ENCODE measurements around the gene PTPRN2. TPM values are rescaled to one million over a fixed set of nuclear protein-coding genes. Genes with fewer than 3 reads are reported as not detected.

The PTPRN2 gene
- total RNA-seq, 1 experiment from 2014 or later: 1.2 TPM

DNA sequence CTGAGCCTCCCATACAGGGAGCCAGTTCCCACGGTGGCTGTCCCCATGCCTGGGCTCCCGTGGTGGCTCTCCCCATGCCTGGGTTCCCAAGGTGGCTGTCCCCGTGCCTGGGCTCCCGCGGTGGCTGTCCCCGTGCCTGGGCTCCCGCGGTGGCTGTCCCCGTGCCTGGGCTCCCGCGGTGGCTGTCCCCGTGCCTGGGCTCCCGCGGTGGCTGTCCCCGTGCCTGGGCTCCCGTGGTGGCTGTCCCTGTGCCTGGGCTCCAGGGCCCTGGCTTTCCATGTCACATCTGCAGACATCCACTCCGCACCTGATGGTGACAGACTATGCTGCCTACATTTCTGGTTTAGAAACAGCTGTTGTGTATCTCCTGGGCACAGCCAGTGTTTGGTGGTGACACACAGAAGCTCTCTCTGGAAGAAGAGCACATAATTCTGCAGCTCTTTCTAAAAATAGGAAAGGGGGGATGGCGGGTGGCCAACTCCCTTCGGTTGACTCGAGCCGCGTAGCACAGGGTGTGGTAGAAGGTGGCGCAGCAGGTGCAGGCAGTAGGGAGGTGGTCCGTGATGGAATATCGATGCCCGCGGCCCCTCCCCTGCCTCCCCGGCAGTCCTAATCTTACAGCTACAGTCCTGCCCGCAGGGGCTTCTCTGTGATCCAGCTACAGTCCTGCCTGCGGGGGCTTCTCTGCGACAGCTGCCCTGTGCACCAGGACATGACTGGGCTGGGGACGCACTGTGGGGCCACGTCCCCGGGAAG is 999.6 kb downstream of the PTPRN2 start:
- Histone ChIP-seq H3K36me3 (no peaks in the 10 kb centered on the region), H3K4me3 (no peak overlapping the region), H3K27me3 (replicated peaks) (no peaks in the 10 kb centered on the region), H3K9me3 (replicated peaks) (no peaks in the 10 kb centered on the region), H3K4me1 (replicated peaks) (no peaks in the 10 kb centered on the region), H3K27ac (no peak overlapping the region)
- DNase-seq (ENCODE audit: low read depth in 1 of 2, low spot score in 2 of 2): no peak

DNA sequence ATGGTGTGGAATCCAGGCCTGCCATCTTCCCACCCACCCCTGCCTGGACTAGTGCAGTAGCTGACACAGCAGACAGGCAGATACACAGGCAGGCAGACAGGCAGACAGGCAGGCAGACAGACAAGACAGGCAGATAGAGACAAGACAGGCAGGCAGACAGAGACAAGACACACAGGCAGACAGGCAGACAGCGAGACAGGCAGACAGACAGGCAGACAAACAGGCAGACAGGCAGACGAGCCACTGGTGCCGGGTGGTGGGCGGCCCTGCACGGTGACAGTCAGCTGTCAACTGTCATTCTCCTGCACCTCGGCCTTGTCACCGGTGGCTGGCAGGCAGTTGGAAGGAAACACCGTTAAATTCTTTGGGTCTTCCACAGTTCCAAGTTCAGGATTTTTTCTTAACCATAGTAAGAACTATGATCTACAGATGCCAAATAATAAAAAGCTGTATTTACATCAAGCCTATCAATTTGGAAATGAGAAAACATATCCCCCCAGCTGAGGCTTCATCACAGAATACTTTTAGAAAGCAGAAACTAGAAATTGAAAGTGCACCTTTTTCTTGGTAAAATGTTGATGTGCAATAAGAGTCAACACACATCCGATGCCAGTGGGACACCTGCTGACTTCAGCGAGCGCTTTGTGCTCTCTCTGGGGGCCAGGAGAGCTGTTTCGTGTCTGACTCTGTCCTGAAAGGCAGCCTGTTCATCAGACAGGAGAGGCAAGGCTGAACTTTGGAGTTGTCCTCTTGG is 1000.4 kb downstream of the PTPRN2 start:
- no peaks in the 10 kb centered on the region for H3K27me3 ChIP-seq (replicated peaks)
- no peak overlapping the region for H3K27ac ChIP-seq
- H3K36me3 ChIP-seq: no peaks in the 10 kb centered on the region
- H3K4me1 ChIP-seq (replicated peaks): no peaks in the 10 kb centered on the region
- DNase-seq (ENCODE audit: low read depth in 1 of 2, low spot score in 2 of 2): no peak
- H3K4me3 ChIP-seq: no peak overlapping the region
- no peaks in the 10 kb centered on the region for H3K9me3 ChIP-seq (replicated peaks)

DNA sequence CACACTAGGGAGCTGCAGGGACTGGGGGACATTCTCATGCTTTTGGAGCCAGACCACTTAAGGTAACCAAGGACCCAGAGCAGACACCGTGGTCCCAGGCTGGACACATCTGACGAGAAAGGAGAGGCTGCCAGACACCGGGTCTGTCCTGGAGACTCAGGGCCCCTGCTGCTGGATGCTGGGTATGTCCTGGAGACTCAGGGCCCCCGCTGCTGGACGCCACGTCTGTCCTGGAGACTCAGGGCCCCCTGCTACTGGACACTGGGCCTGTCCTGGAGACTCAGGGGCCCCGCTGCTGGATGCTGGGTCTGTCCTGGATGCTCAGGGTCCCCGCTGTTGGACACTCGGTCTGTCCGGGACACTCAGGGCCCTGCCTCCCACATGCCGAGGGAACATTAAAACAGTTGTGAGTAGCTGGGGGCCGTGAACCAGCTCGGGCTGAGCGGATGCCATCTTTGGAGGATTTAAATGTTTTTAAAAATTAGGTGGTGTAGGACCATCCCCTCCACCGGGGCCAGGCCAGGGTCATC is 1001.1 kb downstream of the PTPRN2 start:
- H3K36me3 ChIP-seq: no peaks in the 10 kb centered on the region

DNA sequence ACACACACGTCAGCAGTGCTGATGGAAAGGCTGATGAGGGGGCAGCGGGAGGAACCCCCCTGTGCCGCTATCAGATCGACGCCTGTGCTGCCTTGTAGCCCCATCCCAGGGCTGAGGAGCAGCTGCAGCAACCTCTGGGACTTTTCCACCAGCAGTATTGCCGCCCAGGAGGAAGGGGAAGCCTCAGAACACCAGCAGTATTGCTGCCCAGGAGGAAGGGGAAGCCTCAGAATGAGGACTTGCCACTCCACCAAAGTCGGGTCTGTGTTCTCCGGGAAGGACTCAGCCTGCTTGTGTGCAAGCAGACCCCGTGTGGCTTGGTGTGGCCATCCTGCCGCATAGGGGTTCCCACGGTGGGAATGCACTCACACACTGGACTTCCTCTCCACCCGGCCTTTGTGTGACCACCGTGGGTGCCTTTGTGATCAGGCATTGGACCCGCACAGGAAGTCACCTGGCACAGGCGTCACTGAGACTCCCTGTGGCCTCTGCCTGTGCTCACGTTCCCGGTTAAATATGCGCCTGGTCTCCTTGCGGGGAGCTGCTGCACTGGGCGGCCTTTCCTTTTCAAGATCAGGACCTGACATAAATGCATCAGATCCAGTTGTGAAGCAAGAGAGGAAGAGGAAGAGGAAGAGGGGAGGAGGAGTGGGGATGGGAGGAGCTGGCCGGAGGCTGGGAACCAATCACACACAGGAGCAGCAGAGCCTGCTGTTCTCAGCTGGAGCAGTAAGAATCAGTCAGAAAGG is 1002.3 kb downstream of the PTPRN2 start:
- Histone ChIP-seq H3K9me3 (replicated peaks) (no peaks in the 10 kb centered on the region), H3K4me3 (no peak overlapping the region), H3K36me3 (no peaks in the 10 kb centered on the region), H3K4me1 (replicated peaks) (no peaks in the 10 kb centered on the region), H3K27ac (no peak overlapping the region), H3K27me3 (replicated peaks) (no peaks in the 10 kb centered on the region)
- no peak for DNase-seq (ENCODE audit: low read depth in 1 of 2, low spot score in 2 of 2)

More for the DNA sequence above, 1001.1 kb downstream of the PTPRN2 start:
- H3K4me3 ChIP-seq: no peak overlapping the region
- DNase-seq (ENCODE audit: low read depth in 1 of 2, low spot score in 2 of 2): no peak
- H3K9me3 ChIP-seq (replicated peaks): no peaks in the 10 kb centered on the region
- H3K4me1 ChIP-seq (replicated peaks): no peaks in the 10 kb centered on the region
- no peaks in the 10 kb centered on the region for H3K27me3 ChIP-seq (replicated peaks)
- no peak overlapping the region for H3K27ac ChIP-seq

DNA sequence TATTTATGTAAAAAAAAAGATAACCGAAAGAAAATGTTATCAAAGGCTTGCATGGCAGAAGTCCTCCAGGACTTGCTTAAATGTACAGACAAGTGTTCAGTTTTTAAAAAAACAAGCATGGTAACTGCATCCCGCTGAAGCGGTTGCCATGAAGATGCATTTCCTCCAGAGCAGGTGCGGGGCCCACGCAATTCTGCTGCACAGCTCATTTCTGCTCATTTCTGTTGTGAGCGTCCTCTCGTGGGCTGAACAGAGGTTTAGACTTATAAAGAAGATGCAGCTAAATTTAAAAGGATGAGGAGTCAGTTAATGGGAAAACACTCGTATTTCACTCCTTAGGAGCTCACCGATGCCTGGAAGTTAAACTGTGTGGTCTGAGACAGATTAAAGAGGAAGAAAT is 1003.2 kb downstream of the PTPRN2 start:
- Histone ChIP-seq H3K4me3 (no peak overlapping the region), H3K36me3 (no peaks in the 10 kb centered on the region), H3K4me1 (replicated peaks) (no peaks in the 10 kb centered on the region), H3K27me3 (replicated peaks) (no peaks in the 10 kb centered on the region), H3K27ac (no peak overlapping the region), H3K9me3 (replicated peaks) (no peaks in the 10 kb centered on the region)
- no peak for DNase-seq (ENCODE audit: low read depth in 1 of 2, low spot score in 2 of 2)

DNA sequence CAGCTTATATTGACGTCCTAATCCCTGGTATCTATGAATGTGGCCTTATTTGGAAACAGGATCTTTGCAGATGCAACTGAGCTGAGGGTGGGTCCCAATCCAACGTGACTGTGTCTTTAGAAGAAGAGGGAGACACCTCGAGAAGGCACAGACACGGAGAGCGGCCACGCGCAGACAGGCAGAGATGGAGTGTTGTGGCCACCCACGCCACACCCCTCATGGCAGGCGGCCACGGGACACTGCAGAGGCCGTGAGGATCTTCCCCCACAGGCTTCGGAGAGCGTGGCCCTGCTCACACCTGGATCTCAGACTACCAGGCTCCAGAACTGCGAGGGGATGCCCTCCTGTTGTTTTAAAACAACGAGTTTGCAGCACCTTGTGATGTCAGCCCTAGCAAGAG is 1005.9 kb downstream of the PTPRN2 start:
- Histone ChIP-seq H3K27ac (no peak overlapping the region), H3K36me3 (no peaks in the 10 kb centered on the region)
- DNase-seq (ENCODE audit: low read depth in 1 of 2, low spot score in 2 of 2): no peak

DNA sequence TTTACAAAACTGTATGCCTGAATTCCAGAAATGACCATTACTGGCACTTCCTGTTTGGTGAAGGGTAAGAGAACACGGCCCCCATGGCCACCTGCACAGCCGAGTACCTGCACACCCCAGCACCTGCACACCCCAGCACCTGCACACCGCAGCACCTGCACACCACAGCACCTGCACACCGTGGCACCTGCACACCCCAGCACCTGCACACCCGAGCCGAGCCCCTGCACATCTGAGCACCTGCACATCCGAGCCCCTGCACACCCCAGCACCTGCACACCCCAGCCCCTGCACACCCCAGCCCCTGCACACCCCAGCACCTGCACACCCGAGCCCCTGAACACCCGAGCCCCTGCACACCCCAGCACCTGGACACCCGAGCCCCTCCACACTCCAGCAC is 1007.3 kb downstream of the PTPRN2 start:
- H3K27me3 ChIP-seq (replicated peaks): no peaks in the 10 kb centered on the region
- DNase-seq (ENCODE audit: low read depth in 1 of 2, low spot score in 2 of 2): no peak
- no peak overlapping the region for H3K27ac ChIP-seq
- H3K4me1 ChIP-seq (replicated peaks): no peaks in the 10 kb centered on the region
- no peaks in the 10 kb centered on the region for H3K9me3 ChIP-seq (replicated peaks)
- H3K36me3 ChIP-seq: no peaks in the 10 kb centered on the region
- H3K4me3 ChIP-seq: no peak overlapping the region

More for the DNA sequence above, 1005.9 kb downstream of the PTPRN2 start:
- no peaks in the 10 kb centered on the region for H3K4me1 ChIP-seq (replicated peaks)
- no peaks in the 10 kb centered on the region for H3K9me3 ChIP-seq (replicated peaks)
- H3K27me3 ChIP-seq (replicated peaks): no peaks in the 10 kb centered on the region
- H3K4me3 ChIP-seq: no peak overlapping the region

DNA sequence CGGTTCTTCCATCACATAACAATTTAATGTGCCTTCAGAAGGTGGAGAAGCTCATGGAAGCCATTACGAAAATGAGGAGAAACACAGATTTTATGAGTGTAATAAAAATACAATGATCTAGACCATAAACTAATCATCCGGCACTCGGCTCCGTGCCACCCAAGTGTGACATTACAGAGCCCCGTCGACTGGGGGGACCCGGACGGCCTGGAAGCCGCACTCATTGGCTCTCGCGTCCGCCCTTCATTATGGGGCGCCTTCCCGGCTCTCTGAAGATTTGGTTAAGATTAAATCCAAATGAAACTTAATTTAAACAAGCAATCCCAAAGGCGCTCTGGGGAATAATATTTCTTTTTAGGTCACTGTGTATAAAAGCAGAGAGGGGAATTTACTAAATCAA is 1008.2 kb downstream of the PTPRN2 start:
- no peak overlapping the region for H3K27ac ChIP-seq
- no peak for DNase-seq (ENCODE audit: low read depth in 1 of 2, low spot score in 2 of 2)
- H3K36me3 ChIP-seq: no peaks in the 10 kb centered on the region
- no peak overlapping the region for H3K4me3 ChIP-seq
- no peaks in the 10 kb centered on the region for H3K9me3 ChIP-seq (replicated peaks)
- H3K27me3 ChIP-seq (replicated peaks): no peaks in the 10 kb centered on the region
- H3K4me1 ChIP-seq (replicated peaks): no peaks in the 10 kb centered on the region

DNA sequence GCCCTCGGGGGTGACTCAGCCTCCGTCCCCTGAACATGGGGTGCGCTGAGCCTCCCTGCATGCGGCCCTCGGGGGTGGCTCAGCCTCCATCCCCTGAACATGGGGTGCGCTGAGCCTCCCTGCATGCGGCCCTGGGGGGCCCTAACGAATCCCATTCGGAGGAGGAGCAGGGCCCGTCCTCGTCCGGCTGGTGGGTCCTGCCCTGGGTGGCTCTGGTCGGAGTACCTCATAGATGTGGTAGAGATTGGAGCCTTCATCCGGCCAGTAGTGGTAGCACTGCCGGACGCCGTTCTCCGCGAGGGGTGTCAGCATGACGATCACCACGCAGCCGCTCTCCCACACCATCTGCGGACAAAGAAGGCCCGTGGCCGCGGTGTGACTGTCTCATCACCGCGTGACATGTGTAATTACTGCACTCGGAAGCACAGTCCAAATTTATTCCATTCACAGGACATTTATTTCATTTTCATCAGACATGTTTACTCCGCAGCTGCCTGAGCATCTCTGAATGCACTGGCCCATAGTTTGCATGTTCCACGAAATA is 1009.8 kb downstream of the PTPRN2 start:
- Histone ChIP-seq H3K27me3 (replicated peaks) (no peaks in the 10 kb centered on the region), H3K9me3 (replicated peaks) (no peaks in the 10 kb centered on the region), H3K4me1 (replicated peaks) (no peaks in the 10 kb centered on the region), H3K4me3 (no peak overlapping the region), H3K36me3 (no peaks in the 10 kb centered on the region), H3K27ac (no peak overlapping the region)
- no peak for DNase-seq (ENCODE audit: low read depth in 1 of 2, low spot score in 2 of 2)

DNA sequence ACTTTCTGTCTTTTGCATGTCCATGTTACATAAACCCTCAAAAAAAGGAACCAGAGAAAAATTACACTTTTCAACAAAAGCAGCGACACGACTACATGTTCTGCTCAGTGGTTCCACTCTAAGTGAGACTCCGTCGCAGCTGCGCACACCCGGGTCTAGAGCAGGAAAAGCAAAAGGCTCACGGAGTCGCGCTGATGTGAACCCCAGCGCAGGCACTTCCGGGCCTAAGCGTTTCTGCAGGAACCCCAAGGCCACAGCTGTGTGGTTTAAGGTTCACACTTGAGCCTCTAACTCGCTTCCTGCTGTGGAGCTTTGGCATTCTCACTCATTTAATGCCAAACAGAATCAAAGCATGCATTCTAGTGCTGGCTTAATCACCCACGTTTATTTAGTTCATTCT is 1010.6 kb downstream of the PTPRN2 start:
- no peaks in the 10 kb centered on the region for H3K4me1 ChIP-seq (replicated peaks)
- no peak for DNase-seq (ENCODE audit: low read depth in 1 of 2, low spot score in 2 of 2)
- no peak overlapping the region for H3K27ac ChIP-seq
- no peaks in the 10 kb centered on the region for H3K9me3 ChIP-seq (replicated peaks)
- no peaks in the 10 kb centered on the region for H3K36me3 ChIP-seq
- no peaks in the 10 kb centered on the region for H3K27me3 ChIP-seq (replicated peaks)
- no peak overlapping the region for H3K4me3 ChIP-seq

DNA sequence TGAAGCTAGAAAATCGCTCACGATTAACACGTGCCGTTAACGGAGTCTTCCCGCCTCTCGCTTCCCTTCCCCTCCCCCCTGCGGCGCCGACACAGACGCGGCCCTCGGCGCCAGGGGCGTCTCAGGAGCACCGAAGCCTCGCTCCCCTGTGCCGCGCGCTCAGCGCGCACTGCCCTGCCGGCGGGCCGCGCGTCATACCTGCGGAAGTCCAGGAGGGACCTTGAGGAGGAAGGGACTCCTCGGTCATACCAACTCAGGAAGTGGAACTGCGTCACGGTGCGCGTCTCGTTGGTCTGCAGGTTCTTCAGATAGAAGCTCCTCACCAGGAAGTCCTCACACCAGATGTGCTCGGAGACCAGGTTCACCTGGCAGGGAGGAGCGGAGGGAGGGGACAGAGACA is 1011.2 kb downstream of the PTPRN2 start:
- Histone ChIP-seq H3K4me1 (replicated peaks) (no peaks in the 10 kb centered on the region), H3K36me3 (no peaks in the 10 kb centered on the region), H3K4me3 (no peak overlapping the region), H3K27me3 (replicated peaks) (no peaks in the 10 kb centered on the region), H3K9me3 (replicated peaks) (no peaks in the 10 kb centered on the region), H3K27ac (no peak overlapping the region)
- no peak for DNase-seq (ENCODE audit: low read depth in 1 of 2, low spot score in 2 of 2)

DNA sequence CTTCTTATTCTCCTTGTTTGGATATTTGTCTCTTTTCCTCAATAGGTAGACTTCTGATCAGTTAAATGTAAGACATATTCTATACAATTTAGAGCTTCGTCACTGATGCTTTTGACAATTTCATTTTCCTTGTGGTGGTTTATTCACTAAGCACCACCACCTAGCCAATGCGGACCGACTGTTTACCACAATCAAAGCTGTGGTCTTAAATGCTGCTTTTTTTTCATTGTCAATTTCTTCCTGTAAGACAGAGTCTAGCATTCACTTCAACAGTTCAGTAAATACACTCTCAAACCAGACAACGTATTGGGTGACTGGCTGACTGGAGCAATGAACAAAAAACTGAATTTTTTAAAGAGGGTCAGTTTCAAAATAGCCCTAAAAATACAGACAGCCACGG is 1011.8 kb downstream of the PTPRN2 start:
- no peak overlapping the region for H3K27ac ChIP-seq
- H3K36me3 ChIP-seq: no peaks in the 10 kb centered on the region
- no peaks in the 10 kb centered on the region for H3K9me3 ChIP-seq (replicated peaks)
- no peaks in the 10 kb centered on the region for H3K27me3 ChIP-seq (replicated peaks)
- peaks cover 1% of the 10 kb centered on the region for H3K4me1 ChIP-seq (replicated peaks)
- DNase-seq (ENCODE audit: low read depth in 1 of 2, low spot score in 2 of 2): no peak
- H3K4me3 ChIP-seq: no peak overlapping the region

DNA sequence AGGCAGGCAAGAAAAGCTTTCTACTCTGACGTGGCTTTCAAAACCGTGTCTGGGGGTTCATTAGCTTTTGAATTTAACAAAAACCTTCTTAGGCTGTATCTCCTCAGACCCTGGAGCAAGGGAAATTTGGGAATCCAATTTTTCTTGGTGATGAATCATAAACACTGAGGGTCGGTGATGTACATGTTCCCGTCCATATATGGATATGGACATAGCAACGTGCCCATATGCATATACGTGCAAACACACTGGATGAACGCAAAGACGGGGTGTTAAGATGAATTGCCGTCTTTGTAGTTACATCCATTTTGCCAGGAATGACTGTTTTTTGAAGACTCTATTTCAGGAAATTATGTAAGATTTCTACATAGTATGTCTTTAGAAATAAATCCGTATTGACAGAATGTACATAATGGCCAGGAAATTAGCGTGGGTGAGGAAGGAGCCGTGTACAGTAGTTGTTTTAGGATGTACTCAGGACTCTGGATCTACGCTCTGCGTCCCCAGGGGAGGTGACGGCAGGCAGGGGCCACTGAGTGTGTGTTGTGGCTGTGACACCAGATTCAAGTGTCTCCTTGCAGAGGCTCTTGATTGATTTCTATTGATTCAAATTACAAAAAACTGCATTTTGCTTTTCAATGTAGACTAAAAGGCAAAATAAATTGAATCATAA is 1012.6 kb downstream of the PTPRN2 start:
- H3K4me1 ChIP-seq (replicated peaks): peaks cover 9% of the 10 kb centered on the region
- no peak overlapping the region for H3K27ac ChIP-seq
- H3K36me3 ChIP-seq: no peaks in the 10 kb centered on the region
- DNase-seq (ENCODE audit: low read depth in 1 of 2, low spot score in 2 of 2): no peak
- H3K4me3 ChIP-seq: no peak overlapping the region
- H3K27me3 ChIP-seq (replicated peaks): no peaks in the 10 kb centered on the region
- H3K9me3 ChIP-seq (replicated peaks): no peaks in the 10 kb centered on the region
